Muscle of leg (tissue), 11 donors: ENCODE results near the gene PMM2. TPM values are rescaled to one million over a fixed set of nuclear protein-coding genes. Genes with fewer than 3 reads are reported as not detected.

Experiments used
- DNase-seq: peaks from one replicate; pipeline ENCODE4 v3.0.0; 2013
- H3K27ac ChIP-seq: one replicate; pipeline ENCODE4 v1.5.1; 2013; ENCODE audit warnings: mild to moderate bottlenecking, low read length, control low read depth
- H3K27me3 ChIP-seq: one replicate; pipeline ENCODE4 v1.6.1; 2013; ENCODE audit warnings: low read length; ENCODE audit not compliant: control insufficient read depth, insufficient read depth
- H3K36me3 ChIP-seq: one replicate; pipeline ENCODE4 v1.6.1; 2013; ENCODE audit warnings: low read length; ENCODE audit not compliant: control insufficient read depth, insufficient read depth
- H3K4me1 ChIP-seq: one replicate; pipeline ENCODE4 v1.6.1; 2013; ENCODE audit warnings: low read length; ENCODE audit not compliant: control insufficient read depth, insufficient read depth
- H3K4me3 ChIP-seq: one replicate; pipeline ENCODE4 v1.5.1; 2013; ENCODE audit warnings: low read length, control low read depth
- H3K9me3 ChIP-seq: replicated peaks from 2 replicates; pipeline ENCODE4 v1.6.1; 2013; ENCODE audit warnings: low read depth, low read length; ENCODE audit not compliant: control insufficient read depth
- WGBS: methylation state at CpG from one replicate; pipeline ENCODE4 v1.1.5; 2013; ENCODE audit warnings: missing lambda C conversion rate; ENCODE audit not compliant: insufficient coverage; 5-methylcytosine and 5-hydroxymethylcytosine counted together
- polyA plus RNA-seq, 8 donors: library from polyadenylated mRNA; unstranded; fragments of 120-200 nt; gene quantifications; one replicate each; pipeline versions ENCODE4 v1.2.1 to v1.2.3, GENCODE V29; 2013; ENCODE audit warnings: inconsistent platforms in 1 of 8, low replicate concordance in 1 of 8; ENCODE audit not compliant: insufficient read length in 8 of 8, insufficient read depth in 1 of 8
- total RNA-seq: library from RNA; stranded (reverse); fragments of 120-200 nt; gene quantifications from one replicate; pipeline ENCODE4 v1.2.4, GENCODE V29; 2013

The PMM2 gene
- total and polyA plus RNA-seq, 9 donors, result 17.5 to 26.2 (median 19.6) TPM

DNA sequence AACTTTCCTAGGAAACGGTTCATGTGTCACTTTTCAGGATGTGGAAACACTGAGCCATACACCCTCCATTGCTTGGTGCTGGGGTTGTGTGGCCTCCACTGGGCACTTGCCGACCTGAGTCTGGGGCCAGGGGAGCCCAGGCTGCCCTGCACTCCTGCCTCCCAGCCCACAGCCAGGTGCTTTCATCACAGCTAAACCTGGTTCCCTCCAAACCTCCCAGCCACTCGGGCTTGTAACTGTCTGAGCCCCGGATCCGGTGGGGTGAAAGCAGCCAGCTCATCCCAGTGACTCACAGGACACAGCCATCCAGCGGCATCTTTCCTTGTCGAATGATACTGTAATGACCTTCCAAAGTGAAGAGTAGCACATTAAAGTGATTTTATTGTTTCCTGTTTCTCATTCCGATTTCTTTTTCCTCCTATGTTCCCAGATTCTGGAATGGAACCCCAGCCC, 51.3 kb downstream of the PMM2 start:
- H3K9me3 ChIP-seq, result no peaks in the 10 kb centered on the region
- no peak overlapping the region for H3K4me3 ChIP-seq
- no peaks in the 10 kb centered on the region for H3K27me3 ChIP-seq
- WGBS, result 67% methylated on average over 3 of the region's 8 CpGs
- peaks cover 15% of the 10 kb centered on the region for H3K4me1 ChIP-seq
- H3K27ac ChIP-seq, result no peak overlapping the region
- no peak for DNase-seq
- H3K36me3 ChIP-seq, result peaks cover 68% of the 10 kb centered on the region

DNA sequence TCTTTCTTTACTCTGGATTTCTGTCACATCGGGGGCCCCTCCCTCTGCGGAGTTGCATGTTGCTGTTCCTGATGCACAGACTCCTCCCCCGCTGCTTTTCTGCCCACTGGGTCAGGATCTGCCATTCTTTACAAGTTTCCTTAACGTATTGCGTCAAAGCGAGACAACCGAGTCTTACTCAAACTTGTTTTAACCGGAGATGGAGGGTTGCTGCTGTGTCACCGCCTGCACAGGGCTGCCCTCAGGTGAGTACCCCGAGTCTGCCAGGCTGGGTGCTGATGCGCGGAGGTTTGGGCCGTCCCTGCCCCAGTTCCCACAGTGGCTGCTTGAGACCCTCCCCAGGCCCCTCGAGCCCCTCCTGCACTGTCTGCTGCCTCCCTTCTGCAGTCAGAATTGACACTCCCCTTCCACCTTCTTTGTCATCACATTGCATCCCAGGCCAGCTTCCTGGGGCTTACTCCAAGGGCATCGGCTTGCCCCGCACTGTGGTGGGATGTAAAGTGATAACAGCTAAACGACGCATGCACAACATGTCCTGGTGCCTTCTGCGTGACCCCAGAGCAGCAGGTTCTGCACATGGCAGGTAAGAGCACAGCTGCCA, 51.9 kb downstream of the PMM2 start:
- Histone ChIP-seq H3K9me3 (no peaks in the 10 kb centered on the region), H3K27me3 (no peaks in the 10 kb centered on the region), H3K27ac (no peak overlapping the region), H3K4me1 (peaks cover 15% of the 10 kb centered on the region), H3K4me3 (no peak overlapping the region), H3K36me3 (peaks cover 73% of the 10 kb centered on the region)
- WGBS, result 83% methylated on average over 18 of the region's 19 CpGs
- DNase-seq, result no peak

DNA sequence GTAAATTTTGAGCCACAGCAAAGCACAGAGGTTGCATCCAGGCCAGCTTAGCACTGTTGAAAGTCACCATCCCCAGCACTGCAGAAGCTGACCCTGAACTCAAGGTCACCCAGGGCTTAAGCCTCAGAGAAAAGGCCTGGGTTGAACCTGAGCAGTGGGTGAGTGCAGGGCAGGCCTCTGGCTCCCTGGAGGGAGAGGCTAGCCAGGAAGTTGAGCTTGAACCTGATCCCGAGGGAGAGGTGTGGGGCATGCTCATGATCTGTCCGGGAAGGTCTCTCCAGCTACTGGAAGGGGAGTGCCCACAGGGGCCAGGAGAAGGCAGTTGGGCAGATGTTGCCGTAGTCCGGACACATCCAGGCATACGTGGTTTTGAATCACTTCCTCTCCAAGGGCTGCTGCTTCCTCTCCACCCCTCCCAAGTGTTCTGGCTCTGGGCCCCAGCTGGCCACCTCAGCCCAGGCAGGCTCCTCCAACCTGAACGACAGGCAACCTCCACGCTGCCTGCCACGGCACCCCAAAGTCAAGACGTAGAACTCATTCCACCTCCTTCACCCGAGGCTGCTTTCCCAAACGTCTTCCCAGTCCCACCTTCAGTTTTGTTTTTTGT, 52.7 kb downstream of the PMM2 start:
- peak; percentile 54 for DNase-seq
- Histone ChIP-seq H3K9me3 (no peaks in the 10 kb centered on the region), H3K4me1 (peaks cover 15% of the 10 kb centered on the region), H3K27ac (no peak overlapping the region), H3K36me3 (peaks cover 80% of the 10 kb centered on the region), H3K4me3 (no peak overlapping the region), H3K27me3 (no peaks in the 10 kb centered on the region)
- WGBS, result 13% methylated on average over 5 of the region's 11 CpGs

DNA sequence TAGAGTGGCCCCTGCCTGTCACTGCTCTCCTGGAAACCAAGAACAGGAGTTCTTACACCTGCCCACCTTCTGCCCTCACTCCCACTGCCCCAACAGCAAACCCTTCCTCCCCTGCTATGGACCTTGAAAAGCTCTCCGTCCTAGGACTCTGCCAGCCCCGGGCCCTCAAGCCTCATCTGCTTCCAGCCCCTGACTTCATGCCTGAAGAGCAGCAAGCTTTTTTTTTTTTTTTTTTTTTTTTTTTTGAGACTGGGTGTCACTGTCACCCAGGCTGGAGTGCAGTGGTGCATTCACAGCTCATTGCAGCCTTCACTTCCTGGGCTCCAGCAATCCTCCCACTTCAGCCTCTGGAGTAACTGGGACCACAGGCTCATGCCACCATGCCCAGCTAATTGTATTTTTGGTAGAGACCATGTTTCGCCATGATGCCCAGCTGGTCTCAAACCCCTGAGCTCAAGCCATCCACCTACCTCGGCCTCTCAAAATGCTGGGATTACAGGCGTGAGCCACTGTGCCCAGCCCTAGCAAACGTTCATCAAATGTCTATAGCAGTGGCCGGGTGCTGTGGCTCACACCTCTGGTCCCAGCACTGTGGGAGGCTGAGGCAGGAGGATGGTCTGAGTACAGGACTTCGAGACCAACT, 54.2 kb downstream of the PMM2 start:
- Histone ChIP-seq H3K4me1 (peaks cover 10% of the 10 kb centered on the region), H3K4me3 (no peak overlapping the region), H3K9me3 (no peaks in the 10 kb centered on the region), H3K36me3 (peaks cover 89% of the 10 kb centered on the region), H3K27ac (no peak overlapping the region), H3K27me3 (no peaks in the 10 kb centered on the region)
- 88% methylated on average over 6 of the region's 8 CpGs for WGBS
- no peak for DNase-seq

DNA sequence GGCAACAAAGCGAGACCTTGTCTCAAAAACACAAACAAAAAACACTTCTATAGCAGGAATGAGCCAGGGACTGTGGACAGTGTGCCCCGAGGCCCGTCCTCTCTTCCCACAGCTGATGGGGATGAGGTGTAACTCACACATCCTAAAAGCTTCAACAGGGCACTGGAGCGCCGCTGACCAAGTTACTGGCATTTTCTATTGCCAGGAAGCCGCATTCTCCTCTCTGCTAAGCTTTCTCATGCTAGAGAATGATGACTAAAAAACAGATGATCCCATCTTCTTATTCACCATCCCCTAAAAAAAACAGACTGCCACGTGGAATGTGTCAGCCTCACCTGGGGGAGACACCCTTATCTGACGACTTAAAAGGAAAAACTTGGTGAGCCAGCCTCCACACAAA, 54.9 kb downstream of the PMM2 start:
- H3K27me3 ChIP-seq, result no peaks in the 10 kb centered on the region
- peaks cover 85% of the 10 kb centered on the region for H3K36me3 ChIP-seq
- DNase-seq, result no peak
- H3K4me3 ChIP-seq, result no peak overlapping the region
- 78% methylated on average over 5 of the region's 8 CpGs for WGBS
- H3K27ac ChIP-seq, result no peak overlapping the region
- H3K4me1 ChIP-seq, result peaks cover 6% of the 10 kb centered on the region
- no peaks in the 10 kb centered on the region for H3K9me3 ChIP-seq

DNA sequence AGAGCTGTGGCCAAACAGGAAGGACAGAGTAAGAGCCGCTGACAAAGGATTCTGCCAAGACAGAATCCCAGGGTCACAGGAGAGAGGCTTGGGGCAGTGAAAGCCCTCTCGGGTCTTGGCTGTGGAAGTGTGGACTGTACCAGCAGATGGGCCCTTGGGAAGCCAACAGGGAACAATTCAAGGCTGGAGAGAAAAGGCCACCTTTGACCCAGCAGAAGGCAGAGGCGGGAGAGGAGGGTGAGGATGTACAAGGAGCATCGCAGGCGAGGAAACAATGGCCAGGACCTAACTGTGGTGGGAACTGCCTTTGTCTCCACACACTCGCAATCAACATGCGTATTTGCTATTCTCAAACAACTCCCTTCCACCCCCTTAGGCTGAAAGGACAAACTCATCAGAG, 55.5 kb downstream of the PMM2 start:
- H3K27me3 ChIP-seq, result no peaks in the 10 kb centered on the region
- peaks cover 6% of the 10 kb centered on the region for H3K4me1 ChIP-seq
- 85% methylated on average over 3 of the region's 7 CpGs for WGBS
- H3K4me3 ChIP-seq, result no peak overlapping the region
- no peak overlapping the region for H3K27ac ChIP-seq
- no peak for DNase-seq
- H3K36me3 ChIP-seq, result peaks cover 84% of the 10 kb centered on the region
- no peaks in the 10 kb centered on the region for H3K9me3 ChIP-seq

DNA sequence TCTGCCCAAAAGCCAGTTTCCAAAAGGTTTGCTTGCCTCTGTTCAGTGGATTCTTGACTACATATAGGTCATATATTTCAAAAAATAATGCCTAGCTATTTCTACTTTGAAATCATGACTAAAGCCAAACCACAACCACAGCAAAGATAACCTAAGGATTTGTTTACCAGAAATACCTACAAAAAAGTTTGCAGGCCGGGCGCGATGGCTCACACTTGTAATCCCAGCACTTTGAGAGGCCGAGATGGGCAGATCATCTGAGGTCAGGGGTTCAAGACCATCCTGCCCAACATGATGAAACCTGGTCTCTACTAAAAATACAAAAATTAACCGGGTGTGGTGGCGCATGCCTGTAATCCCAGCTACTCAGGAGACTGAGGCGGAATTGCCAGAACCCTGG, 56.0 kb downstream of the PMM2 start:
- 90% methylated on average over 7 of the region's 7 CpGs for WGBS
- H3K9me3 ChIP-seq, result no peaks in the 10 kb centered on the region
- no peaks in the 10 kb centered on the region for H3K27me3 ChIP-seq
- no peak overlapping the region for H3K4me3 ChIP-seq
- no peak overlapping the region for H3K27ac ChIP-seq
- H3K4me1 ChIP-seq, result peaks cover 6% of the 10 kb centered on the region
- DNase-seq, result no peak
- H3K36me3 ChIP-seq, result peaks cover 83% of the 10 kb centered on the region

DNA sequence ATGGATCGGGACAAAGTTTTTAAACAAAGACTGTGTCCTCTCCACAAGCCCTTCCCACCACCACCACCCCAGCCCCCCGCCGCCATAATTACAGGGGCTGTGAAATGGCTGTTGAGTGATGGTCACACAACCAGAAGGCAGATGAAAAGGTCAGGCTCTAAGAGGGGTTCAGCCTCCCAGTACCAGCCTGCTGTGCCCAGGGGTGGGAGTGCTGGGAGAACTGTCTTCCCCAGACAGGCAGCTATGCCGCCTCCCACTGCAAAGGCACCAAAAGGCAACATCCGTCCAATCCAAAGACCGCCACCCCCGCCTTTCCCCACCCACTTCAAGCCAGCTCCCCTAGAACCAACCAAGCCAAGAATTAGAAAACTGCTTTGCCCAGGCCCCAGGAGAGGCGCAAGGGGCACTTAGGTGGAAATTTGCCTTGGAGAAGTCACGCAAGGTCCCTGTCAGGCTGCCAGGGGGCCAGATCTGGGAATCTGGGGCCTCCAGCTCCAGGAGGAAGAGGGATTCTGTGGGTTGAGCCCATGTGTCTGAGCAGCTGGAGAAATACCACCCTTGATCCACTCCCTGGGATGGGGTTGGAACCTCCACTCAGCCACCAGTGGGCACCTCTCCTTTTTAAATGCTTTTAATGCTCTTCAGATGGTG, 56.8 kb downstream of the PMM2 start:
- no peak for DNase-seq
- Histone ChIP-seq H3K36me3 (peaks cover 83% of the 10 kb centered on the region), H3K27me3 (no peaks in the 10 kb centered on the region), H3K9me3 (no peaks in the 10 kb centered on the region), H3K27ac (no peak overlapping the region), H3K4me3 (no peak overlapping the region), H3K4me1 (peaks cover 6% of the 10 kb centered on the region)
- WGBS, result 100% methylated on average over 1 of the region's 9 CpGs

DNA sequence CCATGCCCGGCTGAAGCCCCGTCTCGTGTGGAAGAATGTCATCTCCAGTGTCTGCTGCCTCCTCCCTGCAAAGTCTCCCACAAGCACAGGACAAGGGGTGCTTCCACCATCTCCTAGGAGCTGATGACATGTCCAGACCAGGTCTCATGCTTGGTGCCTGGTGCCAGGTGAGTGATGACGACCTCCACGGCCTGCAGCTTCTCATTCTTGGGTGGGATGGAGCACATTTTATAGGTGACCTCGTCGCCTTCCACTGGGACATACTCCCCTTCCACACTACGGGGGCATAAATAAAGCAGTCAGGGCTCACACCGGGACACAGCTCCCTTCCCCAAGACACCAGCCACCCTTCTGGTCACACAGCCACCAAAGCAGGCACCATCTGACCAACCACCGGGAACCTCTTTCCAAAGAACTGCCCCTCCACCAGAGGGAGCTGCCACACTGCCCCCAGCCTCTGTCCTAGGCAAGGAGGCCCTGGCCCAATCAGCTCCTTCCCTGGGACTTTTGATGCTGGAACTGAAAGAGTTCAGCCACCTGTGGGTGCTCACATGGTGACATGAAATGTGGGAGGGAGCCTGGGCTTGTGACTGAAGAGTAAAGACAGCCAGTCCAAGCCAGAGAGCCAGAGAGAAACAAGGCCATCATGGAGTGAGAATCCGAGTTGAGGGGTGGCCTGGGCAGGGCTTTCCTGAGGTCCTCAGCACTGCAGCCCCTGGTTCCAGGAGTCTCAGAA, 57.6 kb downstream of the PMM2 start:
- WGBS, result 86% methylated on average over 6 of the region's 11 CpGs
- H3K4me1 ChIP-seq, result peaks cover 9% of the 10 kb centered on the region
- H3K27ac ChIP-seq, result no peak overlapping the region

DNA sequence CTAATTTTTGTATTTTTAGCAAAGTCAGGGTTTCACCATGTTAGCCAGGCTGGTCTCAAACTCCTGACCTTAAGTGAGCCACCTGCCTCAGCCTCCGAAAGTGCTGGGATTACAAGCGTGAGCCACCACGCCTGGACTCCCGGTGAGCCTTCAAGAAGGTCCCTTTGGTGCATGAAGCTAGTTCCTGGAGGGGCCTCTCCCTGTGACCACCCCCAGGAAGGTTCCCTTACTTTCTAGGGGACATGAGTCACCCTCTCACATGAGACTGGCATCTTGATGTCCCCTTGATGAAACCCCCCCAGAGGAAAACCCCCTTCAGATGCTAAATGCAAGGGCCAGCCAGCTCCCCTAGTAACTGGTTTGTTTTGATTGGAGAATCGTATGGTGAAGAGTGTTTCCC, 58.3 kb downstream of the PMM2 start:
- peaks cover 73% of the 10 kb centered on the region for H3K36me3 ChIP-seq
- no peak overlapping the region for H3K4me3 ChIP-seq
- 63% methylated on average over 4 of the region's 5 CpGs for WGBS
- DNase-seq, result no peak
- peaks cover 8% of the 10 kb centered on the region for H3K4me1 ChIP-seq
- H3K27ac ChIP-seq, result no peak overlapping the region
- H3K27me3 ChIP-seq, result no peaks in the 10 kb centered on the region
- no peaks in the 10 kb centered on the region for H3K9me3 ChIP-seq

More for the DNA sequence above, 57.6 kb downstream of the PMM2 start:
- no peaks in the 10 kb centered on the region for H3K9me3 ChIP-seq
- no peaks in the 10 kb centered on the region for H3K27me3 ChIP-seq
- no peak overlapping the region for H3K4me3 ChIP-seq
- no peak for DNase-seq
- H3K36me3 ChIP-seq, result peaks cover 78% of the 10 kb centered on the region
